Loucy (cell line): ENCODE results near the gene SIPA1L3.

ENCODE experiments used
- H2AFZ ChIP-seq: fragments of 200-600 bp; sonication (generic); 2 replicates; pipeline ENCODE4 v1.6.0; 2016; ENCODE audit warnings: antibody characterized with exemption, mild to moderate bottlenecking, low read length, moderate library complexity
- H3F3A ChIP-seq: fragments of 200-600 bp; 2 replicates; pipeline ENCODE4 v1.6.0; 2016; ENCODE audit warnings: antibody characterized with exemption, low read depth, mild to moderate bottlenecking
- H3K27me3 ChIP-seq: fragments of 200-600 bp; sonication (generic); 2 replicates; pipeline ENCODE4 v1.6.1; 2014; ENCODE audit warnings: low read length, mild to moderate bottlenecking; ENCODE audit not compliant: insufficient read depth, poor library complexity, severe bottlenecking
- H3K36me3 ChIP-seq: fragments of 200-600 bp; sonication (generic); 2 replicates; pipeline ENCODE4 v1.6.1; 2016; ENCODE audit warnings: low read length; ENCODE audit not compliant: insufficient read depth
- H3K4me1 ChIP-seq: fragments of 200-600 bp; sonication (generic); 2 replicates; pipeline ENCODE4 v1.5.1; 2014; ENCODE audit warnings: low read length, mild to moderate bottlenecking; ENCODE audit not compliant: insufficient read depth, poor library complexity, severe bottlenecking
- H3K4me2 ChIP-seq: fragments of 200-600 bp; sonication (generic); 2 replicates; pipeline ENCODE4 v1.6.0; 2014; ENCODE audit warnings: antibody characterized with exemption, low read length, low read depth, mild to moderate bottlenecking; ENCODE audit not compliant: poor library complexity, severe bottlenecking
- H3K4me3 ChIP-seq: fragments of 200-600 bp; sonication (generic); 2 replicates; pipeline ENCODE4 v1.5.1; 2014; ENCODE audit warnings: low read length, mild to moderate bottlenecking, mixed read lengths; ENCODE audit not compliant: poor library complexity, severe bottlenecking
- H3K79me2 ChIP-seq: fragments of 200-600 bp; sonication (generic); 2 replicates; pipeline ENCODE4 v1.6.1; 2014; ENCODE audit warnings: low read length; ENCODE audit not compliant: insufficient read depth
- H3K9ac ChIP-seq: fragments of 200-600 bp; sonication (generic); 2 replicates; pipeline ENCODE4 v1.6.0; 2014; ENCODE audit warnings: mild to moderate bottlenecking, low read depth, low read length, moderate library complexity; ENCODE audit not compliant: poor library complexity, severe bottlenecking
- H3K9me2 ChIP-seq: fragments of 200-600 bp; sonication (generic); replicated peaks from 2 replicates; pipeline ENCODE4 v1.6.1; 2016; ENCODE audit warnings: low read depth, low read length, mixed read lengths
- H3K9me3 ChIP-seq: fragments of 200-600 bp; sonication (generic); 2 replicates; pipeline ENCODE4 v1.6.1; 2014; ENCODE audit warnings: mild to moderate bottlenecking, antibody characterized with exemption, low read length, low read depth; ENCODE audit not compliant: insufficient read depth
- H4K20me1 ChIP-seq: fragments of 200-600 bp; sonication (generic); 2 replicates; pipeline ENCODE4 v1.6.0; 2014; ENCODE audit warnings: antibody characterized with exemption, low read length, mild to moderate bottlenecking; ENCODE audit not compliant: insufficient read depth, poor library complexity, severe bottlenecking
- CTCF ChIP-seq: fragments of 200-600 bp; sonication (generic); conservative IDR thresholded peaks from 2 replicates; pipeline ENCODE4 v1.5.1; 2014; ENCODE audit warnings: mild to moderate bottlenecking, antibody characterized with exemption, low read length
- EZH2phosphoT487 ChIP-seq: fragments of 200-600 bp; IDR thresholded peaks from 2 replicates; pipeline ENCODE4 v1.6.1; 2018; ENCODE audit warnings: antibody characterized with exemption, mild to moderate bottlenecking, moderate library complexity, borderline replicate concordance

The SIPA1L3 gene

GRCh38 chr19:37986048-37986750, 79.2 kb downstream of the SIPA1L3 start:
- Histone ChIP-seq H3K9ac (no peak overlapping the region), H3K4me1 (peaks cover 15% of the 10 kb centered on the region), H3K4me2 (peak overlapping the region; percentile 22), H3K4me3 (no peak overlapping the region), H4K20me1 (no peaks in the 10 kb centered on the region), H3K36me3 (no peaks in the 10 kb centered on the region), H3F3A (no peaks in the 10 kb centered on the region), H3K9me2 (no peaks in the 10 kb centered on the region), H3K27me3 (no peaks in the 10 kb centered on the region), H3K79me2 (peaks cover 15% of the 10 kb centered on the region; the same call in 1 of the 2 replicates), H3K9me3 (no peaks in the 10 kb centered on the region), H2AFZ (no peak overlapping the region)
- no peak for TF ChIP-seq CTCF
- no peak for TF ChIP-seq EZH2phosphoT487

GRCh38 chr19:37987356-37988332, 80.6 kb downstream of the SIPA1L3 start:
- no peak for TF ChIP-seq EZH2phosphoT487
- TF ChIP-seq CTCF, result peak; percentile 34; the same call in 1 of the 2 replicates
- Histone ChIP-seq H3K9me3 (no peaks in the 10 kb centered on the region), H2AFZ (no peak overlapping the region), H3K9me2 (no peaks in the 10 kb centered on the region), H4K20me1 (no peaks in the 10 kb centered on the region), H3K9ac (no peak overlapping the region), H3K4me2 (no peak overlapping the region), H3K36me3 (no peaks in the 10 kb centered on the region), H3K4me1 (peaks cover 20% of the 10 kb centered on the region), H3F3A (no peaks in the 10 kb centered on the region), H3K79me2 (peaks cover 17% of the 10 kb centered on the region; the same call in 1 of the 2 replicates), H3K4me3 (no peak overlapping the region), H3K27me3 (no peaks in the 10 kb centered on the region)

DNA sequence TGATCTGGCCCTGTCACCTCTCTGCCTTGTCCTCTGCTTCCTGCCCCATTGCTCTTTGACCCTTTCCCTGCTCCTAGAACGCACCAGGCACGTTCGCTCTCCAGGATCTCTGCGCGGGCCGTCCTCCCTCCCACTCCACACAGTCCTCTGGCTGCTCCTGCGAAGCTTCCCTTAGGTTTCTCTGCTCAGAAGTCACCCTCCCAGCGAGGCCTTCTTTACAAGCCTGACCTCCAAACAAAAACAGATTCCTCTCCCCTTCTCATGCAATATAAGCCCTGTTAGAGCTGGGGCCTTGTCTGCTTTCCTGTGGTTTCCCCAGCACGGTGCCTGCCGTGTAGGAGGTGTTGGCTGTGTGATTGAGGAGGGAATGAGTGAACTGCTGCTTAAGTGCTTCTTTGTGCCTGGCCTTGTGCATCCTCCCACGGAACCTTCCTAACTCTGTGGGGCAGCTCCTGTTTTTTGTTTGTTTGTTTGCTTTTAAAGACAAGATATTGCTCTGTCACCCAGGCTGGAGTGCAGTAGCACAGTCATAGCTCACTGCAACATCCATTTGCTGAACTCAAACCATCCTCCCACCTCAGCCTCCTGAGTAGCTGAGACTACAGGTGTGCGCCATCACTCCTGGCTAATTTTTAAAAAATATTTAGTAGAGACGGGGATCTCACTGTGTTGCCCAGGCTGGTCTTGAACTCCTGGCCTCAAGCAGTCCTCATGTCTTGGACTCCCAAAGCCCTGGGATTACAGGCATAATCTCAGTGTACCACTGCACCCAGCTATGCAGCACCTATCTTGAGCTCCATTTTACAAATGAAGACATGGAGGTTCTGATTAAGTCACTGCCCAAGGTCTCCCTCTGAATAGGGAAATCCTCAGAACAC, 82.0 kb downstream of the SIPA1L3 start:
- Histone ChIP-seq H3K4me2 (no peak overlapping the region), H3K4me3 (no peak overlapping the region), H3F3A (no peaks in the 10 kb centered on the region), H3K9me3 (no peaks in the 10 kb centered on the region), H3K9ac (no peak overlapping the region), H4K20me1 (no peaks in the 10 kb centered on the region), H3K79me2 (peaks cover 17% of the 10 kb centered on the region; the same call in 1 of the 2 replicates), H3K4me1 (peaks cover 20% of the 10 kb centered on the region), H3K9me2 (no peaks in the 10 kb centered on the region), H3K27me3 (no peaks in the 10 kb centered on the region), H2AFZ (no peak overlapping the region), H3K36me3 (no peaks in the 10 kb centered on the region)
- TF ChIP-seq EZH2phosphoT487 (no peak), CTCF (no peak)
